ENCODE data around the gene TLX1. TPM values are rescaled to one million over a fixed set of nuclear protein-coding genes. Genes with fewer than 3 reads are reported as not detected.
A peak's percentile ranks its signal among the peaks of the same experiment; 100 is the strongest.

The TLX1 gene
- total RNA-seq (not detected), total RNA-seq (0 to 0.13 (median 0) reads per million in 172 experiments)
- not detected for polyA plus RNA-seq (2013, experiment 1 of 2)
- polyA plus RNA-seq (2013, experiment 2 of 2), result not detected

DNA sequence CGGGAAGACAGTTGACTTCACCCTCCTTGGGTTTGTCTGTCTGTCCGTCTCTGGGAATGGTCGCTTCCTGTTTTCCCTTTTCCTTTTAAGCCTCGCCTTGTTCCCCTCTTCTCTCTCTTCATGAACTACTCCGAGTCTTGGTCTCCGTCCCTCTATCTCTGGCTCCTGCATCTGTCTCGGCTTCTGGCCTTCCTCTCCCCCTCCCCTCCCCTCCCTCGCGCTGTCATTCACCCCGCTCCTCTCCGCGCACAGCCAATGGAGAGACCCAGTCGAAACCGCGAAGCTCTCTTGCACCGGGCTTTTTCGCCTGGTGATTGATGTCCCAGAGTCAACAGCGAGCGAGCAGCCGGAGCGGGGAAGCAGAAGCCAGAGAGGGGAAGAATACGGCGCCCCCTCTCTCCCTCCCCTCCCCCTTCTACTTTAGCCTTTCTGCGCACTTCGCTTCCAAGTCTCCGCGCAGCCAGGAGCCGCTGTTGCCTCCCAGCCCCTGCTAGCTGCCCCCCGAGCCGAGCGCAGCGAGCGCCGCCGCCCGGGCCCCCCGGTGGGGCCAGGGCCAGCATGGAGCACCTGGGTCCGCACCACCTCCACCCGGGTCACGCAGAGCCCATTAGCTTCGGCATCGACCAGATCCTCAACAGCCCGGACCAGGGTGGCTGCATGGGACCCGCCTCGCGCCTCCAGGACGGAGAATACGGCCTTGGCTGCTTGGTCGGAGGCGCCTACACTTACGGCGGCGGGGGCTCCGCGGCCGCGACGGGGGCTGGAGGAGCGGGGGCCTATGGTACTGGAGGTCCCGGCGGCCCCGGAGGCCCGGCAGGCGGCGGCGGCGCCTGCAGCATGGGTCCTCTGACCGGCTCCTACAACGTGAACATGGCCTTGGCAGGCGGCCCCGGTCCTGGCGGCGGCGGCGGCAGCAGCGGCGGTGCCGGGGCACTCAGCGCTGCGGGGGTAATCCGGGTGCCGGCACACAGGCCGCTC is at the start of gene TLX1:
TSS of gene TLX1 (plus strand) at position 317 of the 978 bp plus-strand sequence. CDS start at position 559, 242 bp downstream.
- peak within 1 kb of the TSS; percentile 5 for H3K4me3 Mint-ChIP-seq
- H3K27ac Mint-ChIP-seq, result no peak within 1 kb of the TSS
- Histone ChIP-seq H3K4me1 (ENCODE audit: insufficient read depth, low read length) (peaks cover 45% of the 10 kb centered on the region), H3K9me3 (ENCODE audit: control insufficient read depth in 1 of 2, insufficient read depth in 1 of 2, low read length in 2 of 2) (peaks cover 0 to 24% of the 10 kb centered on the region in 2 experiments), H3K27me3 (ENCODE audit: control insufficient read depth in 1 of 2, insufficient read depth in 2 of 2, low read length in 2 of 2) (peaks cover 72 to 90% of the 10 kb centered on the region in 2 experiments), H3K4me3 (ENCODE audit: low read length) (no peak within 1 kb of the TSS), H3K27ac (ENCODE audit: low read depth in 1 of 2, low read length in 2 of 2) (no peak within 1 kb of the TSS), H3K36me3 (ENCODE audit: insufficient read depth, low read length) (no peaks in the 10 kb centered on the region)
- ChIA-PET POLR2A (no interaction called here), CTCF (interaction anchor here (1.0 to 3.3 kb wide), 2 partner anchors 11 to 81 kb away, joined by 3 to 13 read pairs; no protein-coding TSS in a partner anchor)
- H3K4me1 Mint-ChIP-seq (ENCODE audit: low read depth), result peaks cover 37% of the 10 kb centered on the region
- peak; percentile 37 for ATAC-seq (ENCODE audit: poor library complexity)
- H3K27me3 Mint-ChIP-seq, result peaks cover 92% of the 10 kb centered on the region
- H3K36me3 Mint-ChIP-seq (ENCODE audit: low read depth), result no peaks in the 10 kb centered on the region
- DNase-seq, result peak in 1 of 14 experiments; percentile 28
- intact Hi-C loops (cut with DNase I, micrococcal nuclease), result no loop called here
- no peaks in the 10 kb centered on the region for H3K9me3 Mint-ChIP-seq
- TF ChIP-seq CTCF (IDR thresholded peaks at IDR 0.05), result no peak

DNA sequence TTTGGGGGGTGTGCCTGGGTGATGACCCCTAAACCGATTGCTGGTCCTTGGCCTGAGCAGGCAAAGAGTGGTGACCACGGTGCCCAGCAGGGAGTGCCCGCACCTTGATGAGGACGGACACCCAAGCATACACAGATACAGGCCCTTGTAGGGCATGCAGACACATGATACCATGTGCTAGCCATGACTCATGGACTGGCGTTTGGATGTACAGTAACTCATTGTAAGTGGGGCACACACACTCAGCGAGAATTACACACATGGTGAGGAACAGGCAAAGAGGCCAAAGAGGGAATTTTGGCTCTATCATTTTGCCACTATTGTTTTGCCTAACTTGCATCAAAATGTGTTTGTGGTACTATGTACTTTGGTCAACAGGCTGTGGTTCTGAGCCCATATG is 45.3 kb upstream of the TLX1 start:
- Mint-ChIP-seq H3K36me3 (ENCODE audit: low read depth) (no peaks in the 10 kb centered on the region), H3K27ac (no peak overlapping the region), H3K9me3 (no peaks in the 10 kb centered on the region), H3K4me1 (ENCODE audit: low read depth) (no peaks in the 10 kb centered on the region), H3K27me3 (peaks cover 85% of the 10 kb centered on the region), H3K4me3 (no peak overlapping the region)
- ATAC-seq (ENCODE audit: poor library complexity), result no peak
- H3K4me3 ChIP-seq (ENCODE audit: low read length), result no peak overlapping the region
- intact Hi-C loops (cut with DNase I, micrococcal nuclease), result no loop called here
- no peak overlapping the region for H3K27ac ChIP-seq (ENCODE audit: low read depth in 1 of 2, low read length in 2 of 2)
- no peaks in the 10 kb centered on the region for H3K9me3 ChIP-seq (ENCODE audit: control insufficient read depth in 1 of 2, insufficient read depth in 1 of 2, low read length in 2 of 2)
- ChIA-PET POLR2A (interaction anchor here (0.6 kb wide), 1 partner anchor 52 kb away, joined by 3 read pairs; no protein-coding TSS in a partner anchor), CTCF (no interaction called here)
- H3K36me3 ChIP-seq (ENCODE audit: insufficient read depth, low read length), result no peaks in the 10 kb centered on the region
- H3K4me1 ChIP-seq (ENCODE audit: insufficient read depth, low read length), result no peaks in the 10 kb centered on the region
- H3K27me3 ChIP-seq (ENCODE audit: control insufficient read depth in 1 of 2, insufficient read depth in 2 of 2, low read length in 2 of 2), result peaks cover 42 to 56% of the 10 kb centered on the region in 2 experiments
- no peak for DNase-seq
- TF ChIP-seq CTCF (IDR thresholded peaks at IDR 0.05), result no peak

- H3K4me3 Mint-ChIP-seq, result no peak overlapping the region
- no peak for TF ChIP-seq CTCF (IDR thresholded peaks at IDR 0.05)
- no peak overlapping the region for H3K4me3 ChIP-seq (ENCODE audit: low read length)
- DNase-seq (no peak), ATAC-seq (ENCODE audit: poor library complexity) (no peak)
- no peak overlapping the region for H3K27ac Mint-ChIP-seq
- no peaks in the 10 kb centered on the region for H3K4me1 Mint-ChIP-seq (ENCODE audit: low read depth)
- H3K27ac ChIP-seq (ENCODE audit: low read depth in 1 of 2, low read length in 2 of 2), result no peak overlapping the region
- intact Hi-C loops (cut with DNase I, micrococcal nuclease), result no loop called here
- no peaks in the 10 kb centered on the region for H3K36me3 ChIP-seq (ENCODE audit: insufficient read depth, low read length)
- CTCF ChIA-PET, result no interaction called here
- no peaks in the 10 kb centered on the region for H3K9me3 Mint-ChIP-seq
- H3K27me3 ChIP-seq (ENCODE audit: control insufficient read depth in 1 of 2, insufficient read depth in 2 of 2, low read length in 2 of 2), result peaks cover 42 to 51% of the 10 kb centered on the region in 2 experiments
- no peaks in the 10 kb centered on the region for H3K4me1 ChIP-seq (ENCODE audit: insufficient read depth, low read length)
- no peaks in the 10 kb centered on the region for H3K9me3 ChIP-seq (ENCODE audit: control insufficient read depth in 1 of 2, insufficient read depth in 1 of 2, low read length in 2 of 2)
- H3K27me3 Mint-ChIP-seq, result peaks cover 89% of the 10 kb centered on the region
- no peaks in the 10 kb centered on the region for H3K36me3 Mint-ChIP-seq (ENCODE audit: low read depth)
- POLR2A ChIA-PET, result interaction anchor here (0.5 kb wide), 1 partner anchor 380 kb away, joined by 3 read pairs; no protein-coding TSS in a partner anchor
Measured at GRCh38 chr10:101087376-101087775, 43.7 kb upstream of the TLX1 start.

All from CD4-positive, alpha-beta T cell (primary cell).